K562 (cell line): ENCODE data around the gene DNAAF2. TPM values are rescaled to one million over a fixed set of nuclear protein-coding genes. Genes with fewer than 3 reads are reported as not detected.

ENCODE experiments used
- ATF2 ChIP-seq: sonication (generic); formaldehyde crosslinking; IDR thresholded peaks from 2 replicates; pipeline ENCODE4 v1.8.1; 2022; ENCODE audit warnings: missing genetic modification reagents
- CEBPG ChIP-seq, 3 experiments: fragments of 200-800 bp in 1 of 3; sonication (Bioruptor generic) in 1 of 3; sonication (generic) in 1 of 3; formaldehyde crosslinking in 1 of 3; IDR thresholded peaks in 2 of 3; conservative IDR thresholded peaks in 1 of 3; 2 replicates each; pipeline versions ENCODE4 v1.6.1 to v1.8.0; 2016 to 2022; ENCODE audit warnings: missing compliant biosample characterization in 2 of 3, missing genetic modification characterization in 2 of 3, mild to moderate bottlenecking in 1 of 3, missing genetic modification reagents in 1 of 3
- CREB1 ChIP-seq, 2 experiments: sonication (generic) in 1 of 2; formaldehyde crosslinking in 1 of 2; IDR thresholded peaks; 2 replicates each; pipeline versions ENCODE4 v1.6.1 to v1.8.0; 2012 to 2022; ENCODE audit warnings: inconsistent platforms in 1 of 2, mild to moderate bottlenecking in 1 of 2, missing genetic modification reagents in 1 of 2, moderate library complexity in 1 of 2
- DIDO1 ChIP-seq: fragments of 450-650 bp; IDR thresholded peaks from 2 replicates; pipeline ENCODE4 v1.6.1; 2016; ENCODE audit warnings: low read depth, missing biosample characterization, missing genetic modification characterization
- GTF2B ChIP-seq: IDR thresholded peaks from 2 replicates; pipeline ENCODE4 v1.6.1; 2011; ENCODE audit not compliant: insufficient read length; ENCODE audit errors: extremely low read depth
- HINFP ChIP-seq: fragments of 450-650 bp; conservative IDR thresholded peaks from 2 replicates; pipeline ENCODE4 v1.6.1; 2016; ENCODE audit warnings: missing genetic modification characterization, low read depth, mild to moderate bottlenecking, control low read depth, missing compliant biosample characterization
- HMGN3 ChIP-seq: IDR thresholded peaks from 2 replicates; pipeline ENCODE4 v1.6.1; 2011; ENCODE audit warnings: borderline replicate concordance, low read depth, mild to moderate bottlenecking, mixed read lengths, low read length; ENCODE audit not compliant: insufficient read length; ENCODE audit errors: extremely low read depth
- KLF6 ChIP-seq: fragments of 250-450 bp; sonication (Bioruptor Pico); IDR thresholded peaks from 2 replicates; pipeline ENCODE4 v1.4.0; 2020; ENCODE audit warnings: mild to moderate bottlenecking, moderate library complexity, borderline replicate concordance
- NFIC ChIP-seq: fragments of 450-650 bp; IDR thresholded peaks from 2 replicates; pipeline ENCODE4 v1.6.1; 2017; ENCODE audit warnings: mild to moderate bottlenecking, inconsistent platforms
- PRMT5 ChIP-seq: sonication (generic); formaldehyde crosslinking; IDR thresholded peaks from 2 replicates; pipeline ENCODE4 v1.5.0; 2020; ENCODE audit warnings: missing genetic modification reagents
- RREB1 ChIP-seq: fragments of 250-450 bp; sonication (Bioruptor Pico); IDR thresholded peaks from 2 replicates; pipeline ENCODE4 v1.4.0; 2020
- SNIP1 ChIP-seq: fragments of 450-650 bp; IDR thresholded peaks from 2 replicates; pipeline ENCODE4 v1.7.1; 2017; ENCODE audit warnings: low read depth, mild to moderate bottlenecking
- TBL1XR1 ChIP-seq, 2 experiments: IDR thresholded peaks; 2 replicates each; pipeline ENCODE4 v1.6.1; 2012; ENCODE audit warnings: improper control_type of control experiment in 2 of 2, low read length in 2 of 2, mild to moderate bottlenecking in 1 of 2
- WHSC1 ChIP-seq: IDR thresholded peaks from one replicate; pipeline ENCODE4 v1.6.1; 2012; ENCODE audit warnings: low read length, control low read depth, inconsistent platforms
- ZNF212 ChIP-seq: fragments of 450-650 bp; formaldehyde crosslinking; IDR thresholded peaks from 2 replicates; pipeline ENCODE4 v1.4.0; 2020; ENCODE audit warnings: mild to moderate bottlenecking
- ZNF263 ChIP-seq: sonication (generic); formaldehyde crosslinking; IDR thresholded peaks from 2 replicates; pipeline ENCODE4 v1.8.0; 2022; ENCODE audit warnings: mild to moderate bottlenecking, missing genetic modification reagents, borderline replicate concordance
- ZNF57 ChIP-seq: fragments of 450-650 bp; formaldehyde crosslinking; IDR thresholded peaks from 2 replicates; pipeline ENCODE4 v1.4.0; 2020; ENCODE audit warnings: mild to moderate bottlenecking, moderate library complexity
- polyA plus RNA-seq, 8 experiments: library from polyadenylated mRNA; depleted of rRNA in 4 of 8; stranded (reverse) in 5 of 8; unstranded in 3 of 8; fragments of >200 nt; fragmentation: Nextera tagmentation in 2 of 8; fragmentation: Illumina TruSeq in 1 of 8; extraction: Ambion mirVana in 2 of 8; extraction: Trizol in 1 of 8; gene quantifications; 2 replicates each; pipeline versions ENCODE4 v1.2.1 to v1.2.3, GENCODE V29; 2011 to 2014; ENCODE audit warnings: inconsistent platforms in 1 of 8, missing spikeins in 1 of 8
- total RNA-seq, 7 experiments: library from RNA; depleted of rRNA in 6 of 7; stranded (reverse); fragments of >200 nt in 6 of 7; fragmentation: Illumina TruSeq in 2 of 7; extraction: Trizol in 2 of 7; gene quantifications; 2 replicates each; pipeline versions ENCODE4 v1.2.1 to v1.2.3, GENCODE V29; 2011 to 2021; ENCODE audit warnings: low replicate concordance in 1 of 7

DNAAF2 gene
- total and polyA plus RNA-seq, 9 of the 15 experiments (the other 6 are each of a cell fraction or from before 2014, with no cell fraction given): 2.4 to 14.6 (median 11.1) TPM

- peak; percentile 18 for TF ChIP-seq HMGN3
- TF ChIP-seq SNIP1: no peak
- no peak for TF ChIP-seq CEBPG (CRISPR knock-in tag; IDR thresholded peaks at IDR 0.05)
- no peak for TF ChIP-seq CEBPG (tag; conservative IDR thresholded peaks at IDR 0.05 in 1 of 2, IDR thresholded peaks at IDR 0.05 in 1 of 2)
- peak; percentile 66 for TF ChIP-seq NFIC
- peak; percentile 19 for TF ChIP-seq GTF2B
- no peak for TF ChIP-seq WHSC1
- TF ChIP-seq PRMT5: no peak
- peak; percentile 50; the same call in 1 of the 2 replicates for TF ChIP-seq ZNF263 (CRISPR knock-in tag)
- no peak for TF ChIP-seq ATF2
- no peak for TF ChIP-seq ZNF57 (CRISPR knock-in tag)
- no peak for TF ChIP-seq KLF6 (CRISPR knock-in tag)
- TF ChIP-seq CREB1 (IDR thresholded peaks at IDR 0.05): peak; percentile 38
- no peak for TF ChIP-seq CREB1 (CRISPR knock-in tag; IDR thresholded peaks at IDR 0.05)
- no peak for TF ChIP-seq ZNF212
- no peak for TF ChIP-seq TBL1XR1 (IDR thresholded peaks at IDR 0.05; ENCODE audit: low read length in 2 of 2)
- 0 out of 2 replicates have a peak, but pooled peaks have one; percentile 33 for TF ChIP-seq DIDO1 (tag)
- TF ChIP-seq HINFP (tag): peak; percentile 77
- TF ChIP-seq RREB1 (CRISPR knock-in tag): no peak
Measured at GRCh38 chr14:49598485-49599300, 36.4 kb downstream of the DNAAF2 start, which contains the start of gene LRR1 (continued).
